ENCODE results near the gene GFY.

GRCh38 chr19:49473868-49474541 lies 48.8 kb downstream of the GFY start, which contains the start of gene FLT3LG:
- TF ChIP-seq POLR2AphosphoS5 (IDR thresholded peaks at IDR 0.05; ENCODE audit: low read depth, low read length), result no peak
- no peak for TF ChIP-seq POLR2A (IDR thresholded peaks at IDR 0.05; ENCODE audit: low read depth, low read length)
- TF ChIP-seq PAX5 (IDR thresholded peaks at IDR 0.05; ENCODE audit: insufficient read depth, low read length, severe bottlenecking), result peak; percentile 17
- TF ChIP-seq TAF1 (IDR thresholded peaks at IDR 0.05; ENCODE audit: low read depth, low read length), result no peak
- TF ChIP-seq SPI1 (IDR thresholded peaks at IDR 0.05; ENCODE audit: low read depth, low read length), result no peak
